ENCODE data around the gene DDX46.
A peak's percentile ranks its signal among the peaks of the same experiment; 100 is the strongest.
"Not testable (repeated sequence)": the region's sequence is repeated elsewhere in the genome, so short reads cannot be mapped to it uniquely, and the experiment has no call there.

The DDX46 gene

GRCh38 chr5:134758504-134759341 lies at the start of gene DDX46:
Gene DDX46 (plus strand): TSS chr5:134758779. CDS start chr5:134758939, 160 bp downstream.
- DNase-seq, result peak; percentile 3 to 90 (median 81)

- no peak for DNase-seq
Measured at GRCh38 chr5:134714120-134714519, 44.5 kb upstream of the DDX46 start.

- no peak for DNase-seq
Measured at GRCh38 chr5:134714541-134714940, 44.0 kb upstream of the DDX46 start.

- peak in 1 of 51 donors; percentile 16 for DNase-seq
Measured at GRCh38 chr5:134715466-134715865, 43.1 kb upstream of the DDX46 start.

- DNase-seq, result no peak
Measured at GRCh38 chr5:134724872-134725271, 33.7 kb upstream of the DDX46 start.

- DNase-seq, result no peak
Measured at GRCh38 chr5:134732819-134733218, 25.8 kb upstream of the DDX46 start.

GRCh38 chr5:134735243-134735642 lies 23.3 kb upstream of the DDX46 start:
- DNase-seq, result no peak

- DNase-seq, result no peak
Measured at GRCh38 chr5:134736173-134736812, 22.3 kb upstream of the DDX46 start.

- DNase-seq, result peak; percentile 56 to 98 (median 94)
Measured at GRCh38 chr5:134738133-134738962, 20.2 kb upstream of the DDX46 start, which contains the start of gene CAMLG. Gene CAMLG (plus strand): TSS chr5:134738548. CDS start chr5:134738621, 73 bp downstream.

GRCh38 chr5:134738963-134739661 lies 19.5 kb upstream of the DDX46 start:
- DNase-seq, result peak in 12 of 51 donors; percentile 3 to 51 (median 32)

- DNase-seq, result no peak
Measured at GRCh38 chr5:134741052-134741451, 17.5 kb upstream of the DDX46 start.

GRCh38 chr5:134742134-134742533 lies 16.4 kb upstream of the DDX46 start:
- no peak for DNase-seq

GRCh38 chr5:134749415-134749814 lies 9.2 kb upstream of the DDX46 start:
- no peak for DNase-seq

- no peak for DNase-seq
Measured at GRCh38 chr5:134758176-134758503, 439 bp upstream of the DDX46 start.

GRCh38 chr5:134767528-134768291 lies 9.1 kb downstream of the DDX46 start:
- not testable (repeated sequence) for DNase-seq

- no peak for DNase-seq
Measured at GRCh38 chr5:134769206-134769605, 10.6 kb downstream of the DDX46 start.

- no peak for DNase-seq
Measured at GRCh38 chr5:134772461-134773125, 14.0 kb downstream of the DDX46 start.

- DNase-seq, result no peak
Measured at GRCh38 chr5:134777366-134777765, 18.8 kb downstream of the DDX46 start.

- no peak for DNase-seq
Measured at GRCh38 chr5:134784241-134784920, 25.8 kb downstream of the DDX46 start.

Data from hypothalamus (tissue), 51 donors.